Measurements from ENCODE around the gene MORF4L2.
A peak's percentile ranks its signal among the peaks of the same experiment; 100 is the strongest.
"Not testable (repeated sequence)": the region's sequence is repeated elsewhere in the genome, so short reads cannot be mapped to it uniquely, and the experiment has no call there.

The MORF4L2 gene

GRCh38 chrX:103678199-103678993 is 8.1 kb downstream of the MORF4L2 start:
- no peak for FAIRE-seq

GRCh38 chrX:103674531-103675454 is 11.7 kb downstream of the MORF4L2 start:
- FAIRE-seq: no peak

- no peak for FAIRE-seq
Measured at GRCh38 chrX:103669745-103670144, 16.8 kb downstream of the MORF4L2 start.

- FAIRE-seq: no peak
Measured at GRCh38 chrX:103666202-103667107, 20.0 kb downstream of the MORF4L2 start.

GRCh38 chrX:103663981-103664762 is 22.3 kb downstream of the MORF4L2 start:
- FAIRE-seq: no peak

GRCh38 chrX:103659460-103659859 is 27.0 kb downstream of the MORF4L2 start:
- not testable (repeated sequence) for FAIRE-seq

GRCh38 chrX:103658681-103659433 is 27.6 kb downstream of the MORF4L2 start:
- no peak for FAIRE-seq

- FAIRE-seq: not testable (repeated sequence)
Measured at GRCh38 chrX:103657066-103657465, 29.4 kb downstream of the MORF4L2 start.

GRCh38 chrX:103656617-103657016 is 29.9 kb downstream of the MORF4L2 start:
- no peak for FAIRE-seq

- not testable (repeated sequence) for FAIRE-seq
Measured at GRCh38 chrX:103655230-103656000, 31.1 kb downstream of the MORF4L2 start.

GRCh38 chrX:103651151-103651773 is 35.2 kb downstream of the MORF4L2 start:
- FAIRE-seq: no peak

- FAIRE-seq: peak; percentile 96
Measured at GRCh38 chrX:103647630-103648029, 38.9 kb downstream of the MORF4L2 start.

GRCh38 chrX:103644125-103644524 is 42.4 kb downstream of the MORF4L2 start:
- no peak for FAIRE-seq

- FAIRE-seq: no peak
Measured at GRCh38 chrX:103640401-103641155, 45.9 kb downstream of the MORF4L2 start.

- peak; percentile 70 for FAIRE-seq
Measured at GRCh38 chrX:103638479-103639346, 47.8 kb downstream of the MORF4L2 start.

GRCh38 chrX:103637604-103638338 is 48.7 kb downstream of the MORF4L2 start:
- FAIRE-seq: no peak

GRCh38 chrX:103635436-103635835 is 51.1 kb downstream of the MORF4L2 start:
- FAIRE-seq: no peak

Data from islet of Langerhans (tissue), 1 donor.